Measurements from ENCODE around the gene TBXAS1.

DNA sequence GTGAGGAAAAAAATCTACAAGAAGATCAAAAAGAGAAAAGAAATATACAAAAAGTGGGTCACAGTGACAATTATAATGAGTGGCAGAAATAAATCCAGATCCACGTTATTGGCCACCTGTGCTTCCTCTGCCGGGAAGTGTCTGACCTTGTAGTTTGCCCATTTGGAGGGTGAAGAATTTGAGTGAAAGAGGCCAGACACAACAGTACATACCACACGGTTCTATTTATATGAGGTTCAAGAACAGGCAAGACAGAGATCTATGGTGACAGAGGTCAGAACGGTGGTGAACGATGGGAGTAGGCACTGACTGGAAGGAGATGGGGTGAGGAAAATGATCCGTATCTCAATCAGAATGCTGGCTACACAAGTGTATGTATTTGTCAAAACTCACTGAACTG lies 216.6 kb downstream of the TBXAS1 start:
- TF ChIP-seq, protein P1, sequence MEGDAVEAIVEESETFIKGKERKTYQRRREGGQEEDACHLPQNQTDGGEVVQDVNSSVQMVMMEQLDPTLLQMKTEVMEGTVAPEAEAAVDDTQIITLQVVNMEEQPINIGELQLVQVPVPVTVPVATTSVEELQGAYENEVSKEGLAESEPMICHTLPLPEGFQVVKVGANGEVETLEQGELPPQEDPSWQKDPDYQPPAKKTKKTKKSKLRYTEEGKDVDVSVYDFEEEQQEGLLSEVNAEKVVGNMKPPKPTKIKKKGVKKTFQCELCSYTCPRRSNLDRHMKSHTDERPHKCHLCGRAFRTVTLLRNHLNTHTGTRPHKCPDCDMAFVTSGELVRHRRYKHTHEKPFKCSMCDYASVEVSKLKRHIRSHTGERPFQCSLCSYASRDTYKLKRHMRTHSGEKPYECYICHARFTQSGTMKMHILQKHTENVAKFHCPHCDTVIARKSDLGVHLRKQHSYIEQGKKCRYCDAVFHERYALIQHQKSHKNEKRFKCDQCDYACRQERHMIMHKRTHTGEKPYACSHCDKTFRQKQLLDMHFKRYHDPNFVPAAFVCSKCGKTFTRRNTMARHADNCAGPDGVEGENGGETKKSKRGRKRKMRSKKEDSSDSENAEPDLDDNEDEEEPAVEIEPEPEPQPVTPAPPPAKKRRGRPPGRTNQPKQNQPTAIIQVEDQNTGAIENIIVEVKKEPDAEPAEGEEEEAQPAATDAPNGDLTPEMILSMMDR (IDR thresholded peaks at IDR 0.05; ENCODE audit: insufficient read depth, low read length, poor library complexity, severe bottlenecking): no peak
- no peak for TF ChIP-seq EZH2phosphoT487 (conservative IDR thresholded peaks at IDR 0.05; ENCODE audit: low read length)
